Measurements from ENCODE around the gene RHD.
"Not testable (repeated sequence)": the region's sequence is repeated elsewhere in the genome, so short reads cannot be mapped to it uniquely, and the experiment has no call there.

RHD gene

DNA sequence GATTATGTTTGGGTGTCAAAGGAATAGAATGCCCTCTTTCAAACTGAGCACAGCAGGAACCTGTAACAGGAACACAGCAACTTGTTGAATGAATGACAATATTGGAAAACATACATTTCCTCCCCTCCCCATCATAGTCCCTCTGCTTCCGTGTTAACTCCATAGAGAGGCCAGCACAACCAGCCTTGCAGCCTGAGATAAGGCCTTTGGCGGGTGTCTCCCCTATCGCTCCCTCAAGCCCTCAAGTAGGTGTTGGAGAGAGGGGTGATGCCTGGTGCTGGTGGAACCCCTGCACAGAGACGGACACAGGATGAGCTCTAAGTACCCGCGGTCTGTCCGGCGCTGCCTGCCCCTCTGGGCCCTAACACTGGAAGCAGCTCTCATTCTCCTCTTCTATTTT, at the start of gene RHD:
Gene RHD, plus strand, starts transcription at position 272 of the 400 bp plus-strand sequence. Its CDS starts 39 bp downstream, at position 311.
- H3K4me3 ChIP-seq (ENCODE audit: low read depth, low read length); DNase-seq (ENCODE audit: low read depth): not testable (repeated sequence)

DNA sequence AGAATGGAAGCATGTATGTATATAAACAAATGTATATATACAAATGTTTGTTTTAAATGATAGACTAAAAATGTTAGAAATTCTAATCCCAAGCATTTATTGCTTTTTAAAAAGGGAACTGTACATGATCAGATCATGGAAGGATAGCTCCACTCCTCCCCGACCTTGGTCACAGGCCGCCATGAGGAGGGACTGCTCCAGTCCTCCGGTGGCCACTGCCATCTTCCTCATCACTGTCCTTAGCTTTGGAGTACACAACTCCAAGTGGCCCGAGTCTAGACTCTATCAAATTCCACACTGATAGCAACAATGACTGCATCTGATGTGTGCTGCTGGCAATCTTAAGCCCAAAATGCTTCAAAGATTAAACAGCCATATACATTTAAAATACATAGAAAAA, 49.7 kb upstream of the RHD start:
- H3K4me3 ChIP-seq (ENCODE audit: low read depth, low read length), result no peak overlapping the region
- TF ChIP-seq MYC (IDR thresholded peaks at IDR 0.05; ENCODE audit: low read depth, low read length) (no peak), POLR2A (IDR thresholded peaks at IDR 0.05; ENCODE audit: extremely low read depth, insufficient read length) (no peak)
- TF ChIP-seq, protein P1, sequence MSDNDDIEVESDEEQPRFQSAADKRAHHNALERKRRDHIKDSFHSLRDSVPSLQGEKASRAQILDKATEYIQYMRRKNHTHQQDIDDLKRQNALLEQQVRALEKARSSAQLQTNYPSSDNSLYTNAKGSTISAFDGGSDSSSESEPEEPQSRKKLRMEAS (IDR thresholded peaks at IDR 0.05; ENCODE audit: low read depth, low read length), result no peak
- TF ChIP-seq, protein P2, sequence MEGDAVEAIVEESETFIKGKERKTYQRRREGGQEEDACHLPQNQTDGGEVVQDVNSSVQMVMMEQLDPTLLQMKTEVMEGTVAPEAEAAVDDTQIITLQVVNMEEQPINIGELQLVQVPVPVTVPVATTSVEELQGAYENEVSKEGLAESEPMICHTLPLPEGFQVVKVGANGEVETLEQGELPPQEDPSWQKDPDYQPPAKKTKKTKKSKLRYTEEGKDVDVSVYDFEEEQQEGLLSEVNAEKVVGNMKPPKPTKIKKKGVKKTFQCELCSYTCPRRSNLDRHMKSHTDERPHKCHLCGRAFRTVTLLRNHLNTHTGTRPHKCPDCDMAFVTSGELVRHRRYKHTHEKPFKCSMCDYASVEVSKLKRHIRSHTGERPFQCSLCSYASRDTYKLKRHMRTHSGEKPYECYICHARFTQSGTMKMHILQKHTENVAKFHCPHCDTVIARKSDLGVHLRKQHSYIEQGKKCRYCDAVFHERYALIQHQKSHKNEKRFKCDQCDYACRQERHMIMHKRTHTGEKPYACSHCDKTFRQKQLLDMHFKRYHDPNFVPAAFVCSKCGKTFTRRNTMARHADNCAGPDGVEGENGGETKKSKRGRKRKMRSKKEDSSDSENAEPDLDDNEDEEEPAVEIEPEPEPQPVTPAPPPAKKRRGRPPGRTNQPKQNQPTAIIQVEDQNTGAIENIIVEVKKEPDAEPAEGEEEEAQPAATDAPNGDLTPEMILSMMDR (IDR thresholded peaks at IDR 0.05; ENCODE audit: low read depth, low read length), result no peak
- no peak for DNase-seq (ENCODE audit: low read depth)

DNA sequence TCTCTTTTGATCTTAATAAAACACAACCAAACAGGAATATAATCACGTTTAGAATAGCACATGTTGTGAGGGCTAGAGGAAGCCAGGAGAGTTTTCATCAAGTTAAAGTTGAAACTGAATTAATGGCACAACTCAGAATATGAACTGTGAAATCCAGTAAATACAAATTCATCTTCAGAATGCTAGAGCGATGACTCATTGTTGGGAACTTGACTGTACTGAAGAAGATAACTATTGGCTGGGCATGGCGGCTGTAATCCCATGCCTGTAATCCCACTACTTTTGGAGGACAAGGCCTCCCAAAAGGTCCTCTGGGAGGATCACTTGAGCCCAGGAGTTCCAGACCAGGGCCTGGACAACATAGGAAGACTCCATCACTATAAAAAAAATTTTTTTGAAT, 48.8 kb upstream of the RHD start:
- H3K4me3 ChIP-seq (ENCODE audit: low read depth, low read length), result no peak overlapping the region
- TF ChIP-seq, protein P1 (IDR thresholded peaks at IDR 0.05; ENCODE audit: low read depth, low read length), result no peak
- TF ChIP-seq, protein P2 (IDR thresholded peaks at IDR 0.05; ENCODE audit: low read depth, low read length), result no peak
- no peak for TF ChIP-seq MYC (IDR thresholded peaks at IDR 0.05; ENCODE audit: low read depth, low read length)
- TF ChIP-seq POLR2A (IDR thresholded peaks at IDR 0.05; ENCODE audit: extremely low read depth, insufficient read length), result no peak
- no peak for DNase-seq (ENCODE audit: low read depth)

DNA sequence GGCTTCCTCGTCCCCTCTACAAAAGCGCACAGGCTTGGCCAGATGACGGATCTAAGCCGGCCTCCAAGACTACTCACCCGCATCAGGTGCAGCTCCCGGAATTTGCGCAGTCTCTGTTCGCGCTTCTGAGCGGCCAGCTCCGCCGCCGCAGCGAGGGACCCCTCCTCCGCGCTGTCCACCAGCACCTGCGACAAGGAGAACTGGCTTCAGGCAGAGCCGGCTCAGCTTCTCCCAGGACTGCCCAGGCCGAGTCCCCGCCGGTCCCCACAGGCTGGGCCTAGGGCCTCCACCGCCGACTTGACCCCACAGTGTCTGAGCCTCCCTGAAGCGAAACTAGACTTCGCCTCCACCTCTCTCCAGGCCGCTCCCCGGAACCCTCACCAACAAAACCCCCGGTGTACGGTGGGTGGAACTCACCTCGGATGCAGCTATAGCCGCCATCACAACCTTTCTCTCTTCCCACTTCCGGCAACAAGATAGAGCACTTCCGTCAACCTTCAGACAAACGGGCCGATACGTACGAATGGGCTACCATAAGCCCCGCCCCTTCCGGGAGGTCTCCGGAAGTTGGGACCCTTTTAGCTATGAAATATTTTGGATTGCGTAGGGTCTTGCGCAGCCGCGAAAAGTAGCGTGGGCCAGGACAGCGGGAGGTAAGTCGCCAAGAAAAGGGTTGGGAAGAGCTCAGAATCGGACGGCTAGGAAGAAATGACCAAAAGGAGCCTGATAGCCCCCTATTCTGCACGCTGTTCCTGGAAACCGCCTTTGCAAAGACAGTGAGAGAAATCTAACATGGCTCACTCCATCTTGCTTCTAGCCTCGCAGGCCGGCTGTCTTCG, 40.1 kb upstream of the RHD start, which contains the start of gene SYF2:
Gene SYF2, minus strand, starts transcription at position 476 of the 839 bp plus-strand sequence. Its CDS starts 35 bp downstream, at position 441.
- peak within 1 kb of the TSS; percentile 99 for H3K4me3 ChIP-seq (ENCODE audit: low read depth, low read length)
- TF ChIP-seq, protein P1 (IDR thresholded peaks at IDR 0.05; ENCODE audit: low read depth, low read length), result peak; percentile 68
- TF ChIP-seq, protein P2 (IDR thresholded peaks at IDR 0.05; ENCODE audit: low read depth, low read length), result no peak
- TF ChIP-seq MYC (IDR thresholded peaks at IDR 0.05; ENCODE audit: low read depth, low read length) (peak; percentile 85), POLR2A (IDR thresholded peaks at IDR 0.05; ENCODE audit: extremely low read depth, insufficient read length) (peak; percentile 83)
- DNase-seq (ENCODE audit: low read depth), result peak; percentile 95

DNA sequence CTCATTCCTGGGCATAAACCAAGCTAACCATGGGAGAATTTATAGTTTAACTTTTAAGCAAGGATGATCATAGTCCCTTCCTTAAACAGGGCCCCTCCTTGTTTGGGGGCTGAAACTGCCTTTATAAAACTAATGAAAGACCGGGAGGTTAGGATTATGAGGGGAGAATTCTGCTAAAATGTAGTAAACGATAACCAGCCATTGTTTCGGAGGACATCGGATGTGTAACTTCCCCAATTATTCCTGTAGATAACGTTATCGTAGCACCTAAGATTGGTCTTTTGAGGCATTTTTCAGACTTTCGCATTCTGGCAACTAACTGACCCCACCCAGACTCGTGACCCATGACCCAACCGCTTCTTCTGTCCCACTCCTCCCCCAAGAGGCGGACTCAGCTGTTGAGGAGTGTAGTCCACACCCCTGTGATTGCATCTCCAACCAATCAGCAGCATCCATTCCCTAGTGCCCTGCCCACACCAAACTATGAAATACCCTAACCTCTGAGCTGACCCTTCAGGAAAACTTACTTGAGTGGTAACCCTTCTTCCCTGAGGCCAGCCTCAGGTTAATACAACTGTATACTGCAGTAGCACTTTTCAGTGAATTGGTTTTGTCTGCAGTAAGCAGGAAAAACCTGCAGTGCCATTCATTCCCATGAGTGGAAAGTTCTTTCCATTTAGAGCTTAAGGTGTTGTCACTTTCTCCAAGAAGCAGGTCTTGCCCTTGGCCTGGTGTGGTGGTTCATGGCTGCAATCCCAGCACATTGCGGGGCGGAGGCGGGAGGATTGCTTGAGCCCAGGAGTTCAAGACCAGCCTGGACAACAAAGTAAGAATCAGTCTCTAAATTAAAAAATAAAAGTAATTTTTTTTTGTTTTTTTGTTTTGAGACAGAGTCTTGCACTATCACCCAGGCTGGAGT, 39.2 kb upstream of the RHD start:
- H3K4me3 ChIP-seq (ENCODE audit: low read depth, low read length), result peak overlapping the region; percentile 99
- TF ChIP-seq, protein P1 (IDR thresholded peaks at IDR 0.05; ENCODE audit: low read depth, low read length), result peak; percentile 44
- TF ChIP-seq POLR2A (IDR thresholded peaks at IDR 0.05; ENCODE audit: extremely low read depth, insufficient read length) (peak; percentile 37), MYC (IDR thresholded peaks at IDR 0.05; ENCODE audit: low read depth, low read length) (no peak)
- DNase-seq (ENCODE audit: low read depth), result peak; percentile 89

DNA sequence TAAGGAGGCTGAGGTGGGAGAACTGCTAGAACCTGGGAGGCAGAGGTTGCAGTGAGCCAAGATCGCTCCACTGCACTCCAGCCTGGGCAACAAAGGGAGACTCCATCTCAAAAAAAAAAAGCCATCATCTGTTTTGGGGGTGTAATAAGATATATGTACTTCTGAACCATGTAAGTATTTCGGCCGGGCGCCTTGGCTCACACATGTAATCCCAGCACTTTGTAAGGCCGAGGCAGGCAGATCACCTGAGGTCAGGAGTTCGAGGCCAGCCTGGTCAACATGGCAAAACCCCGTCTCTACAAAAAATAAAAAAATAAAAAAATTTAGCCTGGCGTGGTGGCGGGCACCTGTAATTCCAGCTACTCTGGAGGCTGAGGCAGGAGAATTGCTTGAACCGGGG, 36.9 kb upstream of the RHD start:
- not testable (repeated sequence) for DNase-seq (ENCODE audit: low read depth); H3K4me3 ChIP-seq (ENCODE audit: low read depth, low read length)

DNA sequence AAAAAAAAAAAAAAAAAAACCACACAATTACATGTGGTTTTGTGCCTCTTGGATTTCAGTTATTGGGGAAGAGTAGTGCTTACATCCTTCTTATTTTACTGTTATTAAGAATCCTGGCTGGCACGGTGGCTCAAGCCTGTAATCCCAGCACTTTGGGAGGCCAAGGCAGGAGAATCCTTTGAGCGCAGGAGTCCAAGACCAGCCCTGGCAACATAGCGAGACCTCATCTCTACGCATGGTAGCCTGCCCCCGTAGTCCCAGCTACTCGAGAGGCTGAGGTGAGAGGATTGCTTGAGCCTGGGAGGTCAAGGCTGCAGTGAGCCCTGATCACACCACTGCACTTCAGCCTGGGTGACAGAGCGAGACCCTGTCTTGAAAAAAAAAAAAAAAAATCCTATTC, 36.0 kb upstream of the RHD start:
- not testable (repeated sequence) for DNase-seq (ENCODE audit: low read depth)

More for the DNA sequence above, 36.0 kb upstream of the RHD start:
- H3K4me3 ChIP-seq (ENCODE audit: low read depth, low read length), result not testable (repeated sequence)
